AG09319 (cell line): ENCODE results near the gene RPL18A.

Experiments
- DNase-seq: peaks from one replicate; pipeline ENCODE4 v3.0.0-alpha.2; 2010; ENCODE audit warnings: low read depth; ENCODE audit errors: extremely low read depth
- CTCF ChIP-seq: IDR thresholded peaks from 2 replicates; pipeline ENCODE4 v1.5.1; 2011; ENCODE audit warnings: low read depth, mild to moderate bottlenecking, inconsistent platforms, low read length, moderate library complexity

Gene RPL18A

DNA sequence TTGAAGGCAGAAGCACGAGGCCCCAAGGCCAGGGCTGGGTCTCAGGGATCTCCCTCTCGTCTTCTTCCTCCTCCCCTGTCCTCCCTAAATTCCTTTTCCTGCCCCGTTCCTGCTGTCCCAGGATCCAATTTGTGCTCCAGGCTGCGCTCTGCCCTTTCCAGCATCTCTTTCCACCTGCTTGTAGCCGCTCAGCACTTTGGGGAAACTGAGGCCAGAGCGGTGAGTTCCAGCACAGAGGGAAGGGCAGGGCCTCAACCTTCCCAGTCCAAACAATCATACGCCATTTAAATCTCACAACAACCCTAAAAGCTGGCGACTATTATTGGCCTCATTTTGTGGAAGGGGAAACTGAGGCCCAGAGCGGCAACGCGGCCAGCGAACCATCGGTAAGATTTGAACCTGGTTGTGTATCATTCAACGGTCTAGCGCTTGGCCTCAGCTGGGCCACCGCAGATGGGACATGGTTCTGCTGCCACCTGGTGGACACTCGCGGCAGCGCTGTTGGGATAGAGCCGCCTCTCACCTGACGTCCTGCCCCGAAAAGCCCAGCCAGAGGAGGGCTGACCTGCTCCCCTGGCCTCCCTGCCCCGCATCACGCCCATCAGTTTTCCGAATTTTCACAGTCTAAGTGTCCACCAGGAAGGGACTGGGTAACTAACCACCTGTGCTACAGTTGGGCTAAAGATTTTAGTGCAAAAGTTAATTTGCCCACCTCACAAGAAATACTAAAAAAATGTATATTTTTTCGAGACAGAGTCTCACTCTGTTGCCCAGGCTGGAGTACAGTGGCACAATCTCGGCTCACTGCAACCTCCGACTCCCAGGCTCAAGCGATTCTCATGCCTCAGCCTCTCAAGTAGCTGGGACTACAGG is 4.2 kb upstream of the RPL18A start:
- DNase-seq: no peak
- TF ChIP-seq CTCF: peak; percentile 95

- TF ChIP-seq CTCF: no peak
- DNase-seq: no peak
Observed at GRCh38 chr19:17860331-17860992, 752 bp downstream of the RPL18A start.

DNA sequence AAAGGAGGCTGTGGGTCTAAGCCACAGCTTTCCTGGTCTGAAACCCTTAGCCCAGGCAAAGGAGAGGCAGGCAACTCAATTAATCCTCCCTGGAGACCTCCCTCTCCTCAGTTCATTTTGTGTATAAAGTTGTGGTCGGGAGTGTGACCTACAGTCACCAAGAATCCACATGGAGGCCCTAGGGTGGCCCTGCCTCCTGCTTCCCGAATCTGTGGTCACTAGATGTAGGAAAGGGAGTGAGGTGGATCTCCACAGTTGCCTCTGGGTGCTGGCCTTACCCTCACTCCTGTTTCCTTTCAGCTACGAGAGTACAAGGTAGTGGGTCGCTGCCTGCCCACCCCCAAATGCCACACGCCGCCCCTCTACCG is 1.3 kb downstream of the RPL18A start:
- DNase-seq: no peak
- no peak for TF ChIP-seq CTCF

- TF ChIP-seq CTCF: no peak
- no peak for DNase-seq
Observed at GRCh38 chr19:17861542-17862402, 2.1 kb downstream of the RPL18A start.

DNA sequence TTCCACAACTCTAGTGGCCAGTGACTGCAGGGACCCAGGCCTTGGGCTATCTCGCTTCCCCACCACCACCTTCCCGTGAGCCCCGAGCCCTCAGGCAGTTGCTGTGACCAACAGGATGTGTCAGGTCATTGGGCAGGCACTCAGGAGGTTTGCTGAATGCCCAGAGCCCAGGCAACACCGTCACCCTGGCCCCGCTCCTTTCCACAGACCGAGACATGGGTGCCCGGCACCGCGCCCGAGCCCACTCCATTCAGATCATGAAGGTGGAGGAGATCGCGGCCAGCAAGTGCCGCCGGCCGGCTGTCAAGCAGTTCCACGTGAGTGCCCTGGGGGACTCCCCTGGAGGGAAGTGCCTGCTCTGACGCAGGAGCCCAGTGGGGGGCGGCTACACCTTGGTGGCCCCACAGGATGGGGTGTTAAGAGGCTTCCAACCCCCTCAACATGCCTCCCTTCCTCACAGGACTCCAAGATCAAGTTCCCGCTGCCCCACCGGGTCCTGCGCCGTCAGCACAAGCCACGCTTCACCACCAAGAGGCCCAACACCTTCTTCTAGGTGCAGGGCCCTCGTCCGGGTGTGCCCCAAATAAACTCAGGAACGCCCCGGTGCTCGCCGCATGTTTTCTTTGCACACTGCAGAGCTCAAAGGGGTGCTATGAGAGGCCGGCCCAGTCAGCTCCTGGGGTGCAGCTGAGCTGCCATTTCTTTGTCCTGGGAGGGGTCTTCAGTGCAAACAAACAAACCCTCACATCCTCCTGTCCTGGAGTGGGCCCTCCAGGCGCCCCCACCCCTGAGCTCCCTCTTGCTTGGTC is 3.2 kb downstream of the RPL18A start:
- DNase-seq: no peak

More for the DNA sequence above, 3.2 kb downstream of the RPL18A start:
- TF ChIP-seq CTCF: no peak
